Activated T-cell treated with anti-CD3 and anti-CD28 coated beads for 48 hours (primary cell): ENCODE data around the gene CD37.
A peak's percentile ranks its signal among the peaks of the same experiment; 100 is the strongest.
"Not testable (repeated sequence)": the region's sequence is repeated elsewhere in the genome, so short reads cannot be mapped to it uniquely, and the experiment has no call there.

ENCODE experiments used
- DNase-seq: peaks from one replicate; pipeline ENCODE4 v3.0.0-alpha.2; 2020; ENCODE audit warnings: low read depth

Gene CD37

DNA sequence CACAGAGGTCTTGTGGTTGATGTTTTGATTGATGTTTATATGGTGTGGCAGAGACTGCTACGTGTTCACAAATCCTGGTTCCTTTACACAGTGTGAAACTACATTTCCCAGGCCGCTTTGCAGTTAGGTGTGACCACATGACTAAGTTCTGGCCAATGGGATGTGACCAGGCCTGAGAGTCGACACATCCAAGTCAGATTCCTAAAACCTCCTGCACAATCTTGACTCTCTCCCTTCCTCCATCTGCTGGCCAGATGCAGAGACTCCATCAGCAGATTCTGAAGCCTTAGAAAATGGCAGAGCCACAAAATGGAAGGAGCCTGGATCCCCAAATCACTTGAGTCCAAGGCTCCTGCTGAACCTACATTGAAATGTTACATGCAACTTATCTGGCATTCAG is 12.6 kb downstream of the CD37 start:
- DNase-seq: no peak

DNA sequence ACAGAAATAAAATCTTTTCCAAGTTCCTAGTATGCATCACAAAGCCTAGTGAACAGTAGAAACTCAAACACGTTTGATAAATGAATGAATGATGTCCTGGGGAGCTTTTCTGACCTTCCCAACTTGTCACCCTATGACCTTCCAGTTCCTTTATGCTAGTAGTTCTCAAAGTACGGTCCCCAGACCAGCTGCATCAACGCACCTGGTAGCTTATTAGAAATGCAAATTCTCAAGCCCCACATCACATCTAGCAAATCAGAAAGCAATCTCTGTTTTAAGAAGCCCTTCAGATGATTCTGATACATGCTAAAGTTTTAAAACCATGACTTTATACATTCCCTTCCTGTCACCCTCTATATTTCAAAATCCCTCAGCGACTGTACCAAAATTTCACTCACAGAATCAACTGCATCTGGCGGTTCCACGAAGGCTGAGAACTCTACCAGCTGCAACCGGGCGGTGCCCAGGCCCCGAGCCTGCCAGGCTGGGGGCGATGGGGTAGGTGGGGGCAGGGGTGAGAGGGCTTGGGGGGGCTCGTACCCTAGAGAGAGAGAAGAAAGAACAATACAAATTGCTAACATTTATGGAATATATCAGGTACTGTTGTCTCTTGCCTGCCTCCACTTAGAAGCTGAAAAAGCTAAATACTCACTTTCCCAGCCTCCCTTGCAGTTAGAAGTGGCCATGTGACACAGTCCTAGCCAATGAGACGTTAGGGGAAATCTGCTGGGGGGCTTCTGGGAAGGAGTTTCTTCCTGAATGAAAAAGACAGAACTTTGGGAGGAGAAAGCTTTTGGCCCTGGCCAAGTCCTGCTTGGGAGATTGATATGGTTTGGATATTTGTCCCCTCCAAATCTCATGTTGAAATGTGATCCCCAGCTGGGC is 13.3 kb downstream of the CD37 start:
- no peak for DNase-seq

- DNase-seq: no peak
Measured at GRCh38 chr19:49349567-49349966, 14.4 kb downstream of the CD37 start.

- no peak for DNase-seq
Measured at GRCh38 chr19:49355909-49356353, 20.7 kb downstream of the CD37 start.

DNA sequence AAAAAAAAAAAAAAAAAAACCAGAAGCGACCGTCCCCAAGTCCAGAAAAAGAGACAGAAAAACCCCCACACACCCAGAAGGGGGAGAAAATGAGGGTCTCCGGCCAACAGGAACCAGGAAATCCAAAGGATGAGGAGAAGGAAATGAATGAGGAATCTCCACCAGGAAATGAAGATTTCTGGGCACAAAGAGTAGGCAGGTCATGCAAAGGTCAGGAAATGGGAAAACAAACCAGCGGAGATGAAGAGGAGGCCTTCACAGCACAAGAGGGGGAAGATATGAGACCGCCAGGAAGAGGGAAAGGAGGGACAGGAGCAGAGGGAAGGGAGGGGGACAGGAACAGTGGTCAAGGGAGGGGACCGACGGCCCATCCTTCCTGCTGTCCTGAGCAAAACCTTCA is 21.2 kb downstream of the CD37 start:
- no peak for DNase-seq

GRCh38 chr19:49357186-49357585 is 22.0 kb downstream of the CD37 start:
- DNase-seq: no peak

- no peak for DNase-seq
Measured at GRCh38 chr19:49359851-49360820, 24.9 kb downstream of the CD37 start.

DNA sequence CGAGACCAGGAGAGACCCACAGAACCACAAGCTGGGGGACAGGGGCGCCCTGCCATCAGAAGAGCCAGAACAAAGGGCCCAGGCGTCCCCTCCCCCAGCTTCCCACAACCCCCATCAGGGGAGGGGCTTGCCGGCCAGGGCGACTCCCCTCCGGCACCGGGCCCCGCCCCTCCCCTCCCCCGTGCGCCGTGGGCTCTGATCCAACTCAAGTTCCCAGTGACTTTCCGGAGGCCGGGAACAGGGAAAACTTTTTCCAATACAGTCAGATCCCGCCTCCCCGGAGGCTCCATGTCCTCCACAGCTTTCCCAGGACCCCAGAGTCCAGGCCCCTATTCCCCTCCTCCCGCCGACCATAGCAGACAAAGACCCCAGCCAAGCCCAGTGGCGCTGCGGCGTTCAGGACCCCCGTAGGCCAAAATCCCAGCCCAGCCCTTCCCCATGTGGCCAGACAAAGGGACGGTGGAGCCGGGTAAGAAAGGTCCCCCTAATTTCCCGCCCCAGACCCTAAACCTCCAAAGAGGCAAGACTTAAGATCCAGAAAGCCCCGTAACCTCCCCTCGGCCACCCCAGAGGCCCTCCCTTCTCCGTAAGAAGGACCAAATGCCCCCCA is 26.3 kb downstream of the CD37 start:
- DNase-seq: no peak

- DNase-seq: no peak
Measured at GRCh38 chr19:49362048-49362928, 27.1 kb downstream of the CD37 start, which contains the start of gene TEAD2. Gene TEAD2 (minus strand): TSS chr19:49362416. CDS start chr19:49360075, 2,341 bp downstream.

DNA sequence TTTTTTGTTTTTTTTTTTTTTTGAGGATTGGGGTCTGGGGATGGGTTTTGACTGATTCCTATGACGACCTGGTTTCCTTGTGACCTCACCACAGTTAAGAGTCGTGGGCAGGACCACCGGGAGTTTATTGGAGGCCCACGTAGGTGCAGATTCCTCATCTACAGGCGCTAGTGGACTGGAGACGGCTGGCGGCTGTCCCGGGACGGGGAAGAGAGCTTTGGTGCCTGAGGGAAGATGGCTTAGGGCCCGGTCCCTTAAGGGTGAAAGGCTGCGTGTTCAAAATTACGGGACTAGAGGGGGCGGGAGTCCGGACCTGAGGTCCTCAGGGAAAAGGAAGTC is 27.7 kb downstream of the CD37 start:
- DNase-seq: no peak

- DNase-seq: peak; percentile 82
Measured at GRCh38 chr19:49363268-49364082, 28.3 kb downstream of the CD37 start, which contains the start of gene DKKL1. Gene DKKL1 (plus strand): TSS chr19:49363877. CDS start chr19:49363999, 122 bp downstream.

- DNase-seq: no peak
Measured at GRCh38 chr19:49364083-49364737, 29.0 kb downstream of the CD37 start.

- DNase-seq: no peak
Measured at GRCh38 chr19:49366110-49366509, 30.9 kb downstream of the CD37 start.

DNA sequence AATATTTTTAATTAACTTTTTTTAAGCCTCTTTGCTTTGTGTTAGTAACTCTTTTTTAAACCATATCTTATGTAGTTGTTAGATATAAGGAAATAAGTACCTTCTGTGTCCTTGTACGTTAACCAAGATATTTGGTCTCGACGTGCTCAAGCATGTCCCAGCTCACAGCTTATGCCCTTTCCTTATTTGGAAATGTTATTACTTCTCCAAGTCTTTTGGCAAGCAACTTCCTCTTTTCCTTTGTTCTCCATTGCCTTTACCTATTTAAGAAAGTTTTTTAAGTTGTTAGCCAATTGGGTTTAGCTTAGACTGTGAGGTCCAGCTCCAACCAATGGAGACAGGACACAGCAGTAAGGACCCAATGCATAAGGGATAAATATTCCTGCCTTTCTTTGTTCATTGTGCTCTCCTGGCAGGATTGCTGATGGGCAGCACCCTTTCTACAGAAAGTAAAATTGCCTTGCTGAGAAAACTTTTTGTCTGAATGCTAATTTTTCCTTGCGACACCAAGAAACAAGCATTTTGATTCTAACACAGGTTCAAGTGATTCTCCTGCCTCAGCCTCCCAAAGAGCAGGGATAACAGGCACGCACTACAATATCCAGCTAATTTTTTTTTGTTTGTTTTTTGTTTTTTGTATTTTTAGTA is 33.6 kb downstream of the CD37 start:
- DNase-seq: no peak

- DNase-seq: no peak
Measured at GRCh38 chr19:49371184-49371583, 36.0 kb downstream of the CD37 start.

DNA sequence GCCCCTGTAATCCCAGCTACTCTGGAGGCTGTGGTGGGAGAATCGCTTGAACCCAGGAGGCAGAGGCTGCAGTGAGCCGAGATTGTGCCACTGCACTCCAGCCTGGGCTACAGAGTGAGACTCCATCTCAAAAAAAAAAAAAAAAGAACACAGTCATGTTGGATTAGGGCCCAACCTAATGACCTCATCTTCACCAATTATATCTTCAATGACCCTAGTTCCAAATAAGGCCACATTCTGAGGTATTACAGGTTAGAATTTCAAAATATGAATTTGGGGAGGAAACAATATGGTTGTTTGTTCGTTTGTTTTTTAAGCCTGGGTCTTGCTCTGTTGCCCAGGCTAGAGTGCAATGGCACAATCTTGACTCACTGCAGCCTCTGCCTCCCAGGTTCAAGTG is 38.0 kb downstream of the CD37 start:
- not testable (repeated sequence) for DNase-seq

DNA sequence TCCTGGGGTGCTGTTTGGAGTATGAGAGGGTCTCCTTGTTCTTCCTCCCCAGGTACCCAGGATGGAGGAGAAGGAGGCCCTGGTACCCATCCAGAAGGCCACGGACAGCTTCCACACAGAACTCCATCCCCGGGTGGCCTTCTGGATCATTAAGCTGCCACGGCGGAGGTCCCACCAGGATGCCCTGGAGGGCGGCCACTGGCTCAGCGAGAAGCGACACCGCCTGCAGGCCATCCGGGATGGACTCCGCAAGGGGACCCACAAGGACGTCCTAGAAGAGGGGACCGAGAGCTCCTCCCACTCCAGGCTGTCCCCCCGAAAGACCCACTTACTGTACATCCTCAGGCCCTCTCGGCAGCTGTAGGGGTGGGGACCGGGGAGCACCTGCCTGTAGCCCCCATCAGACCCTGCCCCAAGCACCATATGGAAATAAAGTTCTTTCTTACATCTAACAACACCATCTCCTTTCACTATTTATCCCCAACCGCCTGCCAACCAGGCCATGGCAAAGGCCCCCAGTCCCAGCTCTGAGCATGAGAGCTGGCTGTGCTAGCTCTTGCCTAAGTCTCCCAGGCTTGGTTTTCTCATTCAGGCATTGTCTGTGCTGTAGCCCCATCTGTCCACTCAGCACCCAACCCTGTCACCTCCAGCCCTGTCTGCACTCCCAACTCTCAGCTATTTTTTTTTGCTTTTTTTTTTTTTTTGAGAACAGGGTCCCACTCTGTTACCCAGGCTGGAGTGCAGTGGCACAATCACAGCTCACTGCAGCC is 39.6 kb downstream of the CD37 start:
- no peak for DNase-seq

DNA sequence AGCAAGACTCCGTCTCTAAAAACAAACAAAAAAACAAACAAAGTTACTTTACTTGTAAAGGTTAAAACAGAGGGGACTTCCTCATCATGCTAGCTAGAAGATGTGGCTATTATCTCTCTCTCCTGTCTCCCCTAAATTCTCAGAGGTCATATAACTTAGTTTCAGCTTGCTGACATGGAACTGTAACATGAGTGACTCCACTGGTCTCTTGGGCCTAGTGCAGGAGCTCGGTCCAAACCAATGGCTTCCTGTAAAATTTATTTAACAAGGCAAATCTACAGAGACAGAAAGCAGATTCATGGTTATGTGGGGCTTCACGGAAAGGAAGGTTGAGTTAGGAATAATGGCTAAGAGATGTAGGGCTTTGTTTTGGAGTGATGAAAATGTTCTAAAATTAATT is 43.3 kb downstream of the CD37 start:
- DNase-seq: no peak

DNA sequence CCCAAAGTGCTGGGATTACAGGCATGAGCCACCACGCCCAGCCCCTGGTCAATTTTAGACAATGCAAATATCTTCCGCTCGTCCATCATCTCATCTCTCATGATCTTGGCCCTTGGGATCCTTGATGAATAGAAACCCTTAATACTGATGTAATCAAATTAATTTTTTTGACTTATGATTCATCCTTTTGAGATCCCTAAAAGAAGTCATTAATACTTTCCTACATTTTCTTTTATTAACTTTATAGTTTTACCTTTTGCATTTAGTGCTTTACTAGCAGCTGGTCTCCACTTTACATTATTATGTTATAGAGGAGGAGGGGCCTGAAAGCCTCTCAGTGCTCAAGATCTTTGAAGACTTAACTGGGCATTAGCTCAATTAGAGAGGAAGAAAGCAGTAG is 45.2 kb downstream of the CD37 start:
- DNase-seq: no peak
